Stimulated activated CD4-positive, alpha-beta T cell treated with anti-CD3 and anti-CD28 coated beads, Interleukin-1b, Interleukin-23, amount 100 ng/mL, for 24 hours (primary cell): Measurements from ENCODE around the gene ADGRL3.

ENCODE experiments used
- DNase-seq, 4 experiments: peaks; one replicate each; pipeline ENCODE4 v3.0.0-alpha.2; 2020; ENCODE audit warnings: low read depth in 4 of 4, low spot score in 1 of 4

The ADGRL3 gene

GRCh38 chr4:61877266-61877665, 677.1 kb downstream of the ADGRL3 start:
- DNase-seq: no peak

GRCh38 chr4:61877893-61878292, 677.8 kb downstream of the ADGRL3 start:
- DNase-seq: no peak

- no peak for DNase-seq
These were observed 682.3 kb downstream of the ADGRL3 start for GRCh38 chr4:61882381-61882780.

GRCh38 chr4:61886131-61886530, 686.0 kb downstream of the ADGRL3 start:
- DNase-seq: no peak

GRCh38 chr4:61889117-61889516, 689.0 kb downstream of the ADGRL3 start:
- no peak for DNase-seq

GRCh38 chr4:61890321-61890720, 690.2 kb downstream of the ADGRL3 start:
- DNase-seq: no peak

GRCh38 chr4:61891953-61892352, 691.8 kb downstream of the ADGRL3 start:
- no peak for DNase-seq

GRCh38 chr4:61896634-61897033, 696.5 kb downstream of the ADGRL3 start:
- DNase-seq: no peak

- no peak for DNase-seq
These were observed 708.9 kb downstream of the ADGRL3 start for GRCh38 chr4:61909031-61909430.

- no peak for DNase-seq
These were observed 711.2 kb downstream of the ADGRL3 start for GRCh38 chr4:61911313-61911756.

GRCh38 chr4:61913619-61914018, 713.5 kb downstream of the ADGRL3 start:
- DNase-seq: no peak

- no peak for DNase-seq
These were observed 715.4 kb downstream of the ADGRL3 start for GRCh38 chr4:61915501-61915900.

GRCh38 chr4:61918507-61918906, 718.4 kb downstream of the ADGRL3 start:
- DNase-seq: no peak

GRCh38 chr4:61918987-61919386, 718.9 kb downstream of the ADGRL3 start:
- no peak for DNase-seq

- DNase-seq: no peak
These were observed 719.4 kb downstream of the ADGRL3 start for GRCh38 chr4:61919561-61919960.

GRCh38 chr4:61921920-61922319, 721.8 kb downstream of the ADGRL3 start:
- no peak for DNase-seq

- no peak for DNase-seq
These were observed 722.6 kb downstream of the ADGRL3 start for GRCh38 chr4:61922766-61923165.

- DNase-seq: no peak
These were observed 723.1 kb downstream of the ADGRL3 start for GRCh38 chr4:61923179-61923578.

GRCh38 chr4:61924131-61924530, 724.0 kb downstream of the ADGRL3 start:
- no peak for DNase-seq

- DNase-seq: no peak
These were observed 733.4 kb downstream of the ADGRL3 start for GRCh38 chr4:61933527-61933926.

- no peak for DNase-seq
These were observed 734.1 kb downstream of the ADGRL3 start for GRCh38 chr4:61934198-61934597.

GRCh38 chr4:61938250-61938846, 738.2 kb downstream of the ADGRL3 start:
- DNase-seq: no peak

GRCh38 chr4:61950625-61951024, 750.5 kb downstream of the ADGRL3 start:
- no peak for DNase-seq

- DNase-seq: no peak
These were observed 753.3 kb downstream of the ADGRL3 start for GRCh38 chr4:61953386-61953785.
